Astrocyte (in vitro differentiated cells and primary cell): ENCODE measurements around the gene DHX16.

ENCODE experiments used
- EZH2 ChIP-seq: IDR thresholded peaks from 2 replicates; pipeline ENCODE4 v1.6.1; 2012; ENCODE audit warnings: mild to moderate bottlenecking, low read length, inconsistent platforms; ENCODE audit not compliant: insufficient read depth
- TF ChIP-seq, protein P1 (sequence below): IDR thresholded peaks from 2 replicates; pipeline ENCODE4 v1.5.1; 2011; ENCODE audit warnings: low read depth, mild to moderate bottlenecking, inconsistent platforms, low read length, moderate library complexity; ENCODE audit not compliant: insufficient read depth

- TF ChIP-seq, protein P1, sequence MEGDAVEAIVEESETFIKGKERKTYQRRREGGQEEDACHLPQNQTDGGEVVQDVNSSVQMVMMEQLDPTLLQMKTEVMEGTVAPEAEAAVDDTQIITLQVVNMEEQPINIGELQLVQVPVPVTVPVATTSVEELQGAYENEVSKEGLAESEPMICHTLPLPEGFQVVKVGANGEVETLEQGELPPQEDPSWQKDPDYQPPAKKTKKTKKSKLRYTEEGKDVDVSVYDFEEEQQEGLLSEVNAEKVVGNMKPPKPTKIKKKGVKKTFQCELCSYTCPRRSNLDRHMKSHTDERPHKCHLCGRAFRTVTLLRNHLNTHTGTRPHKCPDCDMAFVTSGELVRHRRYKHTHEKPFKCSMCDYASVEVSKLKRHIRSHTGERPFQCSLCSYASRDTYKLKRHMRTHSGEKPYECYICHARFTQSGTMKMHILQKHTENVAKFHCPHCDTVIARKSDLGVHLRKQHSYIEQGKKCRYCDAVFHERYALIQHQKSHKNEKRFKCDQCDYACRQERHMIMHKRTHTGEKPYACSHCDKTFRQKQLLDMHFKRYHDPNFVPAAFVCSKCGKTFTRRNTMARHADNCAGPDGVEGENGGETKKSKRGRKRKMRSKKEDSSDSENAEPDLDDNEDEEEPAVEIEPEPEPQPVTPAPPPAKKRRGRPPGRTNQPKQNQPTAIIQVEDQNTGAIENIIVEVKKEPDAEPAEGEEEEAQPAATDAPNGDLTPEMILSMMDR: no peak
- TF ChIP-seq EZH2: no peak
Measured at GRCh38 chr6:30615219-30615957, 57.4 kb downstream of the DHX16 start.
